HG03039 (cell line): ENCODE measurements around the gene DAZL.
"Not testable (repeated sequence)": the region's sequence is repeated elsewhere in the genome, so short reads cannot be mapped to it uniquely, and the experiment has no call there.

Source experiments
- ATAC-seq: cut with Tn5 transposase; IDR thresholded peaks from one replicate; pipeline ENCODE4 v1.9.1; 2021; ENCODE audit warnings: mild to moderate bottlenecking, moderate library complexity; ENCODE audit not compliant: unreplicated experiment

Gene DAZL, protein sequence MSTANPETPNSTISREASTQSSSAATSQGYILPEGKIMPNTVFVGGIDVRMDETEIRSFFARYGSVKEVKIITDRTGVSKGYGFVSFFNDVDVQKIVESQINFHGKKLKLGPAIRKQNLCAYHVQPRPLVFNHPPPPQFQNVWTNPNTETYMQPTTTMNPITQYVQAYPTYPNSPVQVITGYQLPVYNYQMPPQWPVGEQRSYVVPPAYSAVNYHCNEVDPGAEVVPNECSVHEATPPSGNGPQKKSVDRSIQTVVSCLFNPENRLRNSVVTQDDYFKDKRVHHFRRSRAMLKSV

DNA sequence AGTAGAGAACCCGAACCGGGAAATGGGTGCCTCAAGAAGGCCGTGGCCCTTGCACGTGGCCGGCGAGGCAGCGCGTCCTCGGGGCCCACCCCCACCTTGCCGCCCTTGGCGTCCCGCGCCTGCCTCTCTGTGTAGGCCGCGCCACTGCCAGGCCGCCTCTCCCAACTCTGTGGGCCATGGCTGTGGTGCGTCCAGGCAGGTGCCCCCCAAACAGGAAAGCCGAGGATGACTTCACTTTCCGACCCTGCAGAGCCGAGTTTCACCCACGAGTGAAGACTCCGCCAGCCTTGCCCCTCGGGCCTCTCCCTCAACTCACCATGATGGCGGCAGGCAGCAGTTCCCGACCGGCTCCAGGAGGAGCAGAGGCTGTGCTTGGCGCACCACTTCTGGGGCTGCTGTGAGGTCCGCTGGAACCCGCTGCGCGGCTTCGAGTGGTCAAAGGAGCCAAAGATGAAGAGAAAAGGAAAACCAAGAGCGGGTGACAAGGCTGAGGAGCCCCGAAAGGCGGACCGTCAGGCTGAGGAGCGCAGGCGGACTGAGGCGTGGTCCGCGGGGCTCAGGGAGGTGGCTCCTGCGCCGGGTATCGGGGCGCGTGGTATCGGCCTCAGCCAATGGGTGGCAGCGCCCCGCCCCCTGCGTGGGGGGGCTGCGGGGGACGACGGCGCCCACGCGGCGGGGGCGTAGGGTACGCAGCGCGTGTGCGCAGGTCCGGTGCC lies at the start of gene DAZL:
TSS of gene DAZL (minus strand) at position 537 of the 716 bp plus-strand sequence. CDS start at position 319, 218 bp downstream.
- ATAC-seq: no peak

DNA sequence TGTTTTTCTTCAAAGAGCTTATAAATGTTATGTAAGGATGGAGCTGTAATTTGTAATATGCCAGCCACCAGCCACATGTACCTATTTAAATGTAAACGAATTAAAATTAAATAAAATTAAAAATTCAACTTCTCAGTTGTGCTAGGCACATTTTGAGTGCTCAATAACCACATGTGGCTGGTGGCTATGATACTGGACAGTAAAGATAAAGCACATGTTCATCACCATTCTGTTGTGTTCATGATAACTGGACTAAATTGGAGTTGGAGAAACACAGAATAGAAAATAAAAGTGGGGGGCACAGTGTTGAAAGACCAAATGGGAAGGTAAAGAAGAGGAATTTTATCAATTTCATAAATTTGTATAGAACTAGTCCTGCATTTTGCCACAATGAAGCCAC lies 49.8 kb upstream of the DAZL start:
- ATAC-seq: no peak

DNA sequence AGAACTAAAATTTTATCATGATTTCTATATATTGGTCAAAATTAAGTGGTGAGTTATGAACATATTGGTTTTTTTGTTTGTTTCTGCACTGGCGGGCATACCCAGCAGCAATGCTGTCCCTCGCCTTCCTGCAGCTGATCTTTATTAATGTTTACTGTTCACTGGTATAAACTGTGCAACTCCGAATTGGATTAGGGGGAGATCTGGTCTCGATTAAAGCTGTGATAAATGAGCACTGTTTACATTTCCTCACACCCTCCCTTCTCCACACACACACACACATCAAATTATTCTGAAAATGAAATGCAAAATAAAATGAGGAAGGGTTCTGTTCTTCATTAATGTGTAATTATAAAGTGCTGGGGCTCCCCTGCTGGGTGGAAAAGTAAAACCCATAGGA lies 48.5 kb upstream of the DAZL start:
- no peak for ATAC-seq

DNA sequence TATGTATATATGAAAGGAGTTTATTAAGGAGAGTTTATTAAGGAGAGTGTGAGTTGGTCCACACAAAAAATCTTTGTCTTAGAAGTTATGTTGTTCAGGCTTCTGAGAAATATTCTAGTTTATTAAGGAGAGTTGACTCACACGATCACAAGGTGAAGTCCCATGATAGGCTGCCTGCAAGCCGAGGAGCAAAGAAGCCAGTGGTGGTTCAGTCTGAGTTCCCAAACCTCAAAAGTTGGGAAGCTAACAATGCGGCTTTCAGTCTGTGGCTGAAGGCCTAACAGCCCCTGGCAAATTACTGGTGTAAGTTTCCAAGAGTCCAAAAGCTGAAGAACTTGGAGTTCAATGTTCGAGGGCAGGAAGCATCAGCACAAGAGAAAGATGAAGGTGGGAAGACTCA lies 42.4 kb upstream of the DAZL start:
- ATAC-seq: no peak

DNA sequence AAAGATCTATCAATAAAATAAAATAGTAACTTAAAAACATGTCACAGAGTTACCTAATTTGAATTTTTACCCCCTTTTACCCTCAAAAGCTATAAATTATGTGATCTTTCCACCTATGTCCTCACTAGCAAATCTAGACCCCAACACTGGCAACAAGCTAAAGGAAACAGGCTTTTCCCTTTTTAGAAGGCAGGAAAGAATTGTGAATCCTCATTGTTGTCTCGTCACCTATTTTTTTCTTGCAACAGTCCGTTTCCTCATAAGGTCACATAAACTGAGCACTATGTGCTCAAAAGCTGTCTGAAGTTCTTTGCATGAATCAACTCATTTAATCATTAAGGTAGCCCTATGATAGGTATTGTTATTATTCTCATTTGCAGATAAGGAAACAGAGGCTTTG lies 34.6 kb upstream of the DAZL start:
- no peak for ATAC-seq

DNA sequence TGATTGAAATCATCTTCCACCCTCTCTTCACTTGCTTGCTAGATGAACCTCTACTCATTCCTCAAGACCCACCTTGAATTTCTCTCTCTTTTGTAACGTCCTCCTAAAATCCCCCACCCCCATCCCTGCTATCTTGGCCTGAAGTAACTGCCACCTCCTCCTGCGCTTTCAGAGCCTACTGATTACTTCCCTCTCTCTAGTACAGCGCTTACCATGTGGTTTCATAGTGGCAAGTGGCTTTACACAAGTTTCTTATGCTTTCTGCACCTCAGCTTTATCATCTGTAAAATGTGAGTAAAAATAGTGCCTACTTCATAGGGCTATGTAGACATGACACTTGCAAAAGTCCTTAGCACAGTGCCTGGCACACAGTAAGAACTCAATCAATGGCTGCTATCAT lies 28.7 kb upstream of the DAZL start:
- ATAC-seq: no peak

DNA sequence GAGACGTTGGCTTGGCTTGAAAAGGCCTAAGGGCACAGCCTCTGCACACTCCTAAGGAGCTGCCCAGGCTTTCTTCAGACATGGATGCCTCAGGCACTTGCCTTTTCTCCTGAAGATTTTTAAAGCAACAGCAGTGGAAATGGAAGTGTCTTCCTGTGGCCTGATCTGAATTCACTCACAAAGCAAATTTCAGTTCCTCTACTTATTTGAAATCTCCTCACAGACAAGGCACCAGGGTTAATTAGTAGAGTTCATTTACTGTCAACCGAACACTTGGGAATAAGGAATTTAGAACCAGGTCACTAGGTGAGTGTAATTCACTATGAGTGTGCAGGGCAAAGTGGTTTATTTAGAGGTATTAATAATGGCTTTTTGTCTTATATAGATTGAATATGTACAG lies 27.2 kb upstream of the DAZL start:
- no peak for ATAC-seq

DNA sequence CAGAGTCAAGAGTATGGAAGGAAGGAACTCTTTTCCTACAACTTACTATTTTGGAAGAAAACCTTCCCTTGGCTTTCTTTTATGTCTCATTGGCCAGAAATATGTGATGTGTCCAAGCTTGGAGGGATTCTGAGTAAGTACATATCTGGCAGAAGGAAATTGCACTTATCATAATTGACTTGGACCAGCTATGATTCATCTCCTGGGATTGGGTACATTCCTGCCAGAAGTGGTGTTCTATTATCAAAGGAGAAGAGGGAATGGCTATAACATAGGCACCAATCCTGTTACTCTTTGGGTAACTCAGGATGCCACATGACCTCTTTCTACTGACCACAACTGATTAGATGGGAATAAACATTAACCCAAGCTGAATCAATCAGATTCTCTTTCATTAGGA lies 13.5 kb upstream of the DAZL start:
- ATAC-seq: no peak

DNA sequence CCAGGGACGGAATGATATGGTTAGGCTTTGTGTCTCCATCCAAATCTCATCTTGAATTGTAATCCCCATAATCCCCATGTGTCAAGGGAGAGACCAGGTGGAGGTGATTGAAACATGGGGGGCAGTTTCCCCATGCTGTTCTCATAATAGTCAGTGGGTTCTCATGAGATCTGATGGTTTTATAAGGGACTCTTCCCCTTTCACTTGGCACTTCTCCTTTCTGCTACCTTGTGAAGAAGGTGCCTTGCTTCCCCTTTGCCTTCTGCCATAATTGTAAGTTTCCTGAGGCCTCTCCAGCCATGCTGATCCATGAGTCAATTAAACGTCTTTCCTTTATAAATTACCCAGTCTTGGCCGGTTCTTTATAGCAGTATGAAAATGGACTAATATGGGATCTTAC lies 11.9 kb upstream of the DAZL start:
- ATAC-seq: not testable (repeated sequence)

DNA sequence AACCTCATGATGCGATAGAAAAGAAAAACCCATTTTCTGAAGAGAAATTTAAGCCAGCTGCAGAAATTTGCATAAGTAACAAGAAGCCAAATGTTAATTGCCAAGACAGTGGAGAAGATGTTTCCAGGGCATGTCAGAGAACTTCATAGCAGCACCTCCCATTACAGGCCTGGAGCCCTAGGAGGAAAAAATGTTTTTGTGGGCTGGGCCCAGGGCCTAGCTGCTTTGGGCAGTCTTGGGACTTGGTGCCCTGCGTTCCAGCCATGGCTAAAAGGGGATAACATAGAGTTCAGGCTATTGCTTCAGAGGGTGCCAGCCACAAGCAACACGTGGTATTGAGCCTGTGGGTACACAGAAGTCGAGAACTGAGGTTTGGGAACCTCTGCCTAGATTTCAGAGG lies 10.9 kb upstream of the DAZL start:
- no peak for ATAC-seq

DNA sequence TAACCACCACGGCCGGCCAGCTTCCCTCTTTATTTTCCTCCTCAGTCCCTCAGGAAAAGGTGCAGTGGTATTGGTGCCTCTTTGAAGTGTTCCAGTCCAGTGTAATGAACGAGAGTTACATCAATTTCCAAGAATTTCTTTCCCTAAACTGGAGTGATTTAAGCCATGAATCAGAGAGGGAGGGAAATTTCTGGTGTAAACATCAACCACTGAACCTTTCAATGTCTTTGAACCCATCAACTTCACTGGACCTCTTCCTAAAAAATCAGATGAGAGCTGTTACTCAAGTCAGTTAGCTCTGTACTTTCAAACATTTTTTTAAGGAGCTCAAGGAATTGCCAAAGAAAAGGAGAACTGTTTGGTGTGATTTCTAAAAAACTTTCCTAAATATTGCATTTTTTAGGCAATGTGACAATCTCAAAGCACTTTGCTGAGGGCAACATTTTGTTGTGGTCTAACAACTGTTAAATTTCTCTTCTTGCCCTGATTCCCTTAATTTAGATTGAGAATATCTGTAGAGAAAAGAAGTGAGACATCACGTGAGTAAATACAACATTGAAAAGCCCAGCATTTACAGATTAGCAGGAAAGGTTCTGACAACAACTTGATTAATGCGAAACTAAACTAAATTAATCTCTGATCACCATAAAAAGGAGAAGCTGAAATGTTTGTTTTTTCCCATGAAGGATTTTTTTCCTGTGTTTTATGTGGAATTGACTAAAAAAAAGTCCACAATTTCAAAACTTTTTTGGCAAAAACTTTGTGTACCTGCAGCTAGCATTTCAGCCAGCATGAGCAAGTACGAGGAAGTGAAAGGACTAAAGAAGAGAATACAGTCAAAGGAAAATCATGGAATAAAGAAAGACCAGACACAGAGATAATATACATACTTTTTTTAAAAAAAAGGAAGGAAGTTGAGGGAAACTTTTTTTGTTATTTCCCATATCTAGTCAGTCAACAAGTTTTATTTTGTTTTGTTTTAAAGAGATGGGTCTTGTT lies 9.1 kb upstream of the DAZL start:
- ATAC-seq: no peak

DNA sequence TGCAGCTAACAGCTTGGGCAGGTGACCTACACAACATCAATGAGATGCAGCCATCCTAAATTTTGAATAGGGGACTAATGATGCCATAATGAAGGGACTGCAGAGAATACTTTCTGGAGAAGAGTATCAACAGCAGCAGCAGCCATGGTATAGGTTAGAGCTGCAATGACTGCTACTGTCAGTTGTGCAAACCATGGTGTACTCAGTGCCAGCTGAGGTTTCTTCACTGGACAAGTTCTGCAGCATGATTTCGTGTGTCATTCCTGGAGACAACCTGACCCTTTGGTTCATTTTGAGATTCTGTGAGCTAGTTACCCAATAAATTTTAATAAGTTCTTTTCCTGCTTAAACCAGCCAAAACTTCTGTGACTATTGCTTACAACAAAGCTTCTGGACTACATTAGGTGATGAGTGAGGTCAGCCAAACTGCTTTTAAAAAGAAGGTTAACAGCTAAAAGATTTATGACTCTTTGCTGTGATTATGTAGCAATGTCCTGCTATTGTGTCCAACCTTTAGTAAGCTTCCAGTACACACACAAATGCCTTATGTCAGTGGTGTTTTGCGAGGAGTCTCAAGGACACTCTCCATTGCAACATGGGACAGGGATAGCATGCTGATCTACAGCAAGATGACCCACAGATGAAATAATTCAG lies 4.8 kb upstream of the DAZL start:
- no peak for ATAC-seq

DNA sequence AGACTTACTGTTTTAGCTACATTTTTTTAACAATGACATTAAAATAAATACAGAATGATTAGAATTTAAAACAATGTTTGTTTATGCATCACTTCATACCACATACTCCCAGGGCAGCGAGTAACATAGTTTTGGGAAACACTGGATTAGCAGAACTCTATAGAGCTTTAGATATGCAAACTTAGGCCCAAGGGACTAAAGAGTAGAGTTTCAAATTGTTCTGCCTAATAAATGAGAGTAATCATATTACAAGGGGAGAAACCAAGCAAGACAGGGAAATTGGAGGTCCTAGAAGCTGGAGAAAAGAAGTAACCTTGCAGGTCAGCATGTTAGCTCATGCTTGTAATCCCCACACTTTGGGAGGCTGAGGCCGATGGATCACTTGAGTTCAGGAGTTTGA lies 3.6 kb upstream of the DAZL start:
- ATAC-seq: no peak

DNA sequence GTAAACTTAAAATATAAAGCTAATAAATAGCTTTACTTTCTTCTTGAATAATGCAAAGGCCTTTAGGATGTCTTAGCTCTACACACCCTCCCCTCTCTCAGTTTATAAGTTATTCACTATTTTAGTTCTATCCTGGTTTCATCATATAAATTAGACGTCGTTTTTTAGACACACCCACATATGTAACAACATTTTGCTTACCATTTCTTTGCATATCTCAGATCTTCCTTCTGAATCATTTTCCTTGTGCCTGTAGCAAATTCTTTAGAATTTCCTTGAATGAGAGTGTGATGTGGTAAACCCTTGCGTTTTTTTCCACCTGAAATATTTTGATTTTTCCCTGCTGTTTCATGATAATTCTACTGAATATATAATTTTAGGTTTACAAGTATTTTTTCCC lies 2.5 kb upstream of the DAZL start:
- no peak for ATAC-seq

DNA sequence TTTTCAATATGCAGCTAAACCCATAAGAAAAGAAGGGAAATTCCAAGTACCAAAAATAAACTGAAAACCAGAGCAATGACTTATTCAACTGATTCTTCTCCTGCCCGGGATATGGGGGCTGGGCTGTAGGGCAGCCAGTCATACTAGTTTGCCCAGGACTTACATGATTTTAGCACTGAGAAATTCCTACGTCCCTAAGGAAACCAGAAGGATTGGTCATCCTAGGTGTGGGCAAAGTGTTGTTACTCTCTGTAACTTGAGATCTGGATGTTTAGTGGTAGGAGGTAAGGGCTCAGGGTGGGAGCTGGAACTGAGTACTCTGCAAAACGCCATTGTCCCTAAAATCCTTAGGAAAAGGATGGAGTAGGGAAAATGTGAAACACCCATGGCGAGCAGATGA lies 1.2 kb upstream of the DAZL start:
- no peak for ATAC-seq

DNA sequence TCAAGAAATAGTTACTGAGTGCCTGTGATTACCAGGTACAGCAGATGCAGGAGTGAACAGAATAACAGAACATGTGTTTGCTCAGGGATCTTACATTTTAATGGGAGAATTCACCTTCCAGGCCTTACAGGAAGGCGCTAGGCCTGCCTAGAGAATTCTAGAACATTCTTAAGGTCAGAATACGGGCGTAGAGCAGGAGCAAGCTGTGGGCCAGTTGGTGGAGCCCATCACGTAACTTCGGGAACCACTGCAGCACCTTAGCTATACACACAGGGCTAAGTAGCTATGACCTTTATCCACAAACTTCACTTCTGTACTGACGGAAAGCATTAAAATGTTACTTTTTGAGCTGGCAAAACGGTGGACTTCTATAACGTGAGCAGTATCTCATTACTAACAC lies 743 bp upstream of the DAZL start:
- no peak for ATAC-seq

DNA sequence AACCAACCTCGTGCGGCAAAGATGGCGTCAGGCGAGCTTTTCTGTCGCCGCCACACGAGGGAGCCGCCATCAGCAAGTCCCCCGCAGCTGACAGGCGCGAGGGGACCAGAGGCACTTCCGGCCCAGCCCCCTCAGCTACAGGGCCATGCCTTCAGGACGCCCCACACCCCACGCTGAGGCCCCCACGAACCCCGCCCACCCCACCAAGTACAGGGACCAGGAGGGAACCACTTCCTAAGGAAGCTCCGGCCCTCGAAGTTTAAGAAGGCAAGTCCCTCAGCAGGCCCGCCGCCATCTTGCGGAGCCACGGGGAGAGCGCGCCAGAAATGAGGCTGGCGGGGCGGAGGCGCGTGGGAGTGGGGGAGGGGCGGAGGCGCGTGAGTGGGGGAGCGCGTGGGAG lies 790 bp downstream of the DAZL start:
- no peak for ATAC-seq

DNA sequence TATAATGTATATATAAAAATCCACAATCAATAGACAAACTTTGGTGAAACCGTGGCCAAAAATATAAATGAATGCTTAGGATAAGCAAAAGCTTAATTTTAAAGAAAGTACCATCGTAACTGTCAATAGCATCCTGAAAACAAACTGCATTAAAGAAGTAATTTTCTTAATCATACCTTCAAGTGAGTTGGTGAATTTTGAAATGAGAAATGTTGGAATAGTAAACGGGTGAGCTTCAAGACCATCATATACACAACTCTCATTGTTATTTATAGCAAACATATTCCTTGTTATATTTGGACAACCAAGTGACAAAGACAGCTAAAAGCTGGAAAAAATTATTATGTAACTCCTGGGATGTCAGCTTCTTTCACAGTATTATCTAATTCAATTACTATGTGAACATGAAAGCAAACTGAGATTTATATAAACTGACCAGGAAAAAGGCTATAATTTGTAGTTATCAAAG lies 3.7 kb downstream of the DAZL start:
- ATAC-seq: no peak

DNA sequence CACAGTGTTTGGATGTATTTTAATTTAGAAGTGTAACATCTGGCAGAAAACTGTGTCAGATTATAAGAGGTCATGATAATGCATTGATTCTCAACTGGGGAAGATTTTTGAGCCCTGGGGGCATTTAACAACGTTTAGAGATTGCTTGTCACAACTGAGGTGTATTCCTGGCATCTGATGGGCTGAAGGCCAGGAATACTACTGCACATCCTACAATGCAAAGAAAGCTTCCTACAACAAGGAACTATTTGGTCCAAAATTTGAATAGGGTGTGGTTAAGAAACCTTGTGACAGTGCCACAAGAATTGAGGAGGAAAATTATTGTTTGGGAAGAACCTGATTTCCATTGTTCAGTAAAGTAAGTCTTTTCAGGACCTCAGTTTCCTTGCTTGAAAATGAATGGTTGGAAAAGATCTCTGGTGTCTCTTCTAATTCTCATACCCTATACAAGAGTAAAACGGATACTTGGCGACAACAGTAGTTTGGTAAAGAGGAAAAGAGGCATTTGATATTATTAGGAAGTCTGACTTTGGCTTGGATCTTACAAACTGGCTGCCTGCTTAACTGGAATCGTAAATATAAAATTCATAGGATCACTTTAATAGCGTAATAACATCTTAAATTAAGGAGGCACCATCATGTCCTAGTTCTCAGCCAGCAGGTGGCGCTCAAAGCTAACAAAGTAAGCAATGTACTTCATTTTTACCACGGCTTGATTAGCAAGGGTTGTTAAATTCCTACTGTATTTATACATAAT lies 4.3 kb downstream of the DAZL start:
- ATAC-seq: no peak

DNA sequence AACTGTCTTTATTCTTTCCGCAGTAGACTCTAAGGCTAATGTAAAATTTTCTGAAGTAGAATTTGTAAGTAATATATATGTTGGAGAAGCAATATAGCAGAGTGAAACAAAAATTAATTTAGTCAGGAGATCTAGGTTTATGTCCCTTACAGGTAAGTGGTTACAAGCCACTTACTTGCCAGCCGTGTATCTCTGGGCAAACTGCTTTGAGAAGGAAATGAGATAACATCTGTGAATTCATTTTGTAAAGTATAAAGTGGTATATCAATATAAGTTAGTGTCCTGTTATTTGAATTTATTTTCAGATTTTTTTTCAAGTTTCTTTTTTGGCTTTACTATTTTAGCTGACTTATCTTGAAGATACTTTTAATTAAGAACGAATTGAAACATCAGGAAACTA lies 5.5 kb downstream of the DAZL start:
- no peak for ATAC-seq
